ENCODE data around the gene APOL6.

DNA sequence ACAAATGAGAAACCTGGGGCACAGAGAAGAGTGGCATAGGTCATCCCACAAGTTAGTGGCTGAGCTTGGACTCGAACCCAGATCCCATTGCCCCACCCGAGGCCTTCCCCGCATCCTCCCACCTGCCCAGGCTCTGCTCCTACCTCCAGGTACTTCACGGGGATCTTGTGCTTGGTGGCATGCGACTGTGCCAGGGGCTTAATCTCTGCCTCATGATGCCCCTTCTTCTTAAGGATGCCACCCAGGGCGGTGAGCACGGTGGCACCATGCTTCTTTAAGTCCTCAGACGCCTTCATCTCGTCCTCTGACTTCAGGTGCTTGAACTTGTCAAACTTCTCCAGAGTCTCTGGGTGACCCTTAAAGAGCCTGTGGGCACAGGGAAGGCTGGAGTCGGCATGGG is 37.5 kb upstream of the APOL6 start:
- TF ChIP-seq POLR2A (IDR thresholded peaks at IDR 0.05; ENCODE audit: low read length) (no peak), GATA1 (IDR thresholded peaks at IDR 0.05; ENCODE audit: low read depth, low read length) (no peak)
